AG04450 (cell line): ENCODE results near the gene VPS13C. TPM values are rescaled to one million over a fixed set of nuclear protein-coding genes. Genes with fewer than 3 reads are reported as not detected.

Experiments
- CTCF ChIA-PET: fragments of 300-600, 350-600 bp; formaldehyde crosslinking; extraction: SDS; loops from one replicate; lab custom pipeline; 2022; ENCODE audit warnings: antibody characterized with exemption, inconsistent platforms; lab: Charles Lee
- POLR2A ChIA-PET: fragments of 350-600 bp; formaldehyde crosslinking; extraction: SDS; loops from one replicate; lab custom pipeline; 2021; ENCODE audit warnings: antibody characterized with exemption, inconsistent platforms; lab: Yijun Ruan, JAX
- DNase-seq: peaks from one replicate; pipeline ENCODE4 v3.0.0-alpha.2; 2011; ENCODE audit warnings: low read depth, low spot score
- H3K27ac ChIP-seq: one replicate; pipeline ENCODE4 v1.5.1; 2012; ENCODE audit warnings: low read depth, low read length, control low read depth
- H3K27me3 ChIP-seq: one replicate; pipeline ENCODE4 v1.6.0; 2012; ENCODE audit warnings: low read length; ENCODE audit not compliant: control insufficient read depth, insufficient read depth
- H3K4me3 ChIP-seq: 2 replicates; pipeline ENCODE4 v1.5.1; 2011; ENCODE audit warnings: mild to moderate bottlenecking, low read depth, low read length, control low read depth
- H3K9me3 ChIP-seq: 2 replicates; pipeline ENCODE4 v1.5.1; 2012; ENCODE audit warnings: low read length; ENCODE audit not compliant: control insufficient read depth, insufficient read depth
- polyA plus RNA-seq: library from polyadenylated mRNA; depleted of rRNA; stranded (reverse); fragments of >200 nt; gene quantifications from 2 replicates; pipeline ENCODE4 v1.2.3, GENCODE V29; 2011
- TF ChIP-seq, protein P1 (sequence below): IDR thresholded peaks from 2 replicates; pipeline ENCODE4 v1.5.1; 2011; ENCODE audit warnings: low read depth, low read length, control low read depth, inconsistent platforms

The VPS13C gene
- polyA plus RNA-seq, 1 experiment: 17.8 TPM

DNA sequence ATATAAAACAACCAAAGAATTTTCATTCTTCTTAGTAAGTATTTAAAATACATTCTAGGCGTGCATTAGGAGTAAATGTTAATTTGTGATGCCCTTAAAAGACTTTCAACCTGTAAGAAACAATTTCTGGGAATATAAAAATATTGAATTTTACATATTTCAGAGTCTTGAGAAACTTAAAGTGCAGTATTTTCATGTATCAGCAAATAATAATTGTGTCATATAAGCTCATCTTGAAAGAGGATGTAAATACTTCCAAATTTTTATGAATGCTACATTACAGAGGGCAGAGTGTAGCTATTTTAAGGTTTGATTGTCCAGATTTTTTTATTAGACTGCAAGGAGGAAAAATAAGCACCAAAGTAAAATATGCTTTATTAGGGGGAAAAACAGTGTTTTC is 207.1 kb downstream of the VPS13C start:
- H3K4me3 ChIP-seq: no peak overlapping the region
- ChIA-PET CTCF (interaction anchor here (1.8 to 2.3 kb wide), 2 partner anchors 17 to 19 kb away, joined by 10 to 14 read pairs; no protein-coding TSS in a partner anchor), POLR2A (no interaction called here)
- no peak for DNase-seq
- H3K9me3 ChIP-seq: no peaks in the 10 kb centered on the region
- TF ChIP-seq, protein P1, sequence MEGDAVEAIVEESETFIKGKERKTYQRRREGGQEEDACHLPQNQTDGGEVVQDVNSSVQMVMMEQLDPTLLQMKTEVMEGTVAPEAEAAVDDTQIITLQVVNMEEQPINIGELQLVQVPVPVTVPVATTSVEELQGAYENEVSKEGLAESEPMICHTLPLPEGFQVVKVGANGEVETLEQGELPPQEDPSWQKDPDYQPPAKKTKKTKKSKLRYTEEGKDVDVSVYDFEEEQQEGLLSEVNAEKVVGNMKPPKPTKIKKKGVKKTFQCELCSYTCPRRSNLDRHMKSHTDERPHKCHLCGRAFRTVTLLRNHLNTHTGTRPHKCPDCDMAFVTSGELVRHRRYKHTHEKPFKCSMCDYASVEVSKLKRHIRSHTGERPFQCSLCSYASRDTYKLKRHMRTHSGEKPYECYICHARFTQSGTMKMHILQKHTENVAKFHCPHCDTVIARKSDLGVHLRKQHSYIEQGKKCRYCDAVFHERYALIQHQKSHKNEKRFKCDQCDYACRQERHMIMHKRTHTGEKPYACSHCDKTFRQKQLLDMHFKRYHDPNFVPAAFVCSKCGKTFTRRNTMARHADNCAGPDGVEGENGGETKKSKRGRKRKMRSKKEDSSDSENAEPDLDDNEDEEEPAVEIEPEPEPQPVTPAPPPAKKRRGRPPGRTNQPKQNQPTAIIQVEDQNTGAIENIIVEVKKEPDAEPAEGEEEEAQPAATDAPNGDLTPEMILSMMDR: no peak
- H3K27me3 ChIP-seq: no peaks in the 10 kb centered on the region
- no peak overlapping the region for H3K27ac ChIP-seq

DNA sequence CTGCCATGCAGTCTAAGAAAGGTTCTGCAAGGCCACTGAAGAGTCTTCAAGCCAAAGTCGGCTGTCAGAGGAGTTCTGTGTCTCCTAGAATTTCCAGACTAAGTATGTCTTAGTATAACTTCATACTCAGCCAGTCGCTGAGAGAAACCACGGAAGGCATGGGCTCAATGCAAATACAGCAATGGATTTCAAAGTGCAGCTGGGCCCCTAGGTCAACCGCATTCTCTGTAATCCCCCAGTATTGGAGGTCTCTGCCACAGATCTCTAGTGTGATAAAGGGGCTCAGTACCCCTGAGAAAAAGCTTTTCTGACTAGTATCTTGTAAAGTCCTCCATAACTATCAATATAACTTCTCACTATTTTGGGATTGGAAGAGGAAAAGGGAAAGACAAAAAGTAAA is 208.3 kb downstream of the VPS13C start:
- Histone ChIP-seq H3K27me3 (no peaks in the 10 kb centered on the region), H3K27ac (no peak overlapping the region), H3K4me3 (no peak overlapping the region), H3K9me3 (no peaks in the 10 kb centered on the region)
- ChIA-PET CTCF (interaction anchor here (1.4 kb wide), 1 partner anchor 18 kb away, joined by 6 read pairs; no protein-coding TSS in a partner anchor), POLR2A (no interaction called here)
- TF ChIP-seq, protein P1: no peak
- DNase-seq: no peak

DNA sequence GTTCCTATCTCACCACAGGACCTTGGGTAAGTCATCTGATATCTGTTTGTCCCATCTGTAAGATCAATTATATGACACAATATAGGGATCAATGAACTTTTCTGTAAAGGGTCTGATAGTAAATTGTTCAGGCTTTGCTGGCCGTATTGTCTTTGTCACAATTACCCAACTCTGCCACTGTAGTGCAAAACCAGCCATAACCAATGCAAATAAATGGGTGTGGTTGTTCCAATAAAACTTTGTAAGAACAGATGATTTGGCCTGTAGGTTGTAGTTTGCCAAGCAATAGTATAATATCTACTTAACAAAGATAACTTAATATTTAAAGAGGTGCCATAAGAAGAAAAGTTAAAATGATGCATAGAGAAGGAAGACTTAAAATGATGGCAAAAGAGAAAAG is 210.8 kb downstream of the VPS13C start:
- DNase-seq: no peak
- Histone ChIP-seq H3K27ac (no peak overlapping the region), H3K4me3 (no peak overlapping the region), H3K9me3 (no peaks in the 10 kb centered on the region), H3K27me3 (no peaks in the 10 kb centered on the region)
- ChIA-PET CTCF (no interaction called here), POLR2A (no interaction called here)
- TF ChIP-seq, protein P1: no peak

DNA sequence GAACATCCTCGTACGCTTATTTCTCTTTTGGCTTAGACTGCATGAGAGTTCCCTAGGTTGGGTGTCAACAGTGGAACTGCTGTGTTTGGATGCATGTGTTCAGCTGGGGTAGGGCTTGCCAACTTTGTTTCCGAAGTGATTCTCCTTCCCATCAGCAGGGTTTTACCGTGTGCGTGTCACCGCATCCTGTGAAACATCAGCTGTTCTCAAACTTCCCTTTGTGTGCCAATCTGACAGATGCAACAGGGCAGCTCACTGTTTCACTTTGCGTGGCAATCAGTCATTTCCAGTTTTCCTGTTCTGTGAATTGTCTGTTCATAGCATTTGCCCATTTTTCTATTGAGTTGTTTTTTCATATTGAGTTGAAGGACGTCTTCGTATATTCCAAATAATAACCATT is 218.8 kb downstream of the VPS13C start:
- H3K27me3 ChIP-seq: no peaks in the 10 kb centered on the region
- POLR2A ChIA-PET: no interaction called here

DNA sequence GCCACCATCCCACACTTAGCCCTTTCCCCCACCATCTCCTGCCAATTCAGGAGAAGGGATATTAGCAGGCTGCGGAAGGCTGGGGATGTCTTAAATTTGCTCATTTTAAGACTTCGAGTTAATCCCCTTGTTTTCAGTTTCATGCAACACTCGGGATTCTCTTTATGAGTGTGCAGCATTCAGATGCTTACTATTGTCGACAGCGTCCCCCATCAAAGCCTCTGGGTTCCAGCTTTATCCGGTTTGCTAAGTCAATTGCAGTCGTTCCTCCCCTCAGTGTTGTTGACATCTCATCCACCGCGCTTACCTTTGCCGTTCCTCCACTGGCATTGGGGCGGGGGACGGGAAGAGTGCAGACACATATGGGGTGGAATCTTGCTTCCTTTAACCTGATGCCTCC is 220.2 kb downstream of the VPS13C start:
- no peak for DNase-seq
- H3K27me3 ChIP-seq: no peaks in the 10 kb centered on the region
- H3K4me3 ChIP-seq: no peak overlapping the region
- CTCF ChIA-PET: no interaction called here
- H3K9me3 ChIP-seq: no peaks in the 10 kb centered on the region
- TF ChIP-seq, protein P1: no peak
- H3K27ac ChIP-seq: no peak overlapping the region
- POLR2A ChIA-PET: no interaction called here

More for the DNA sequence above, 218.8 kb downstream of the VPS13C start:
- TF ChIP-seq, protein P1: no peak
- CTCF ChIA-PET: no interaction called here
- H3K27ac ChIP-seq: no peak overlapping the region
- H3K4me3 ChIP-seq: no peak overlapping the region
- no peak for DNase-seq
- H3K9me3 ChIP-seq: no peaks in the 10 kb centered on the region
